ENCODE results near the gene MPIG6B.

DNA sequence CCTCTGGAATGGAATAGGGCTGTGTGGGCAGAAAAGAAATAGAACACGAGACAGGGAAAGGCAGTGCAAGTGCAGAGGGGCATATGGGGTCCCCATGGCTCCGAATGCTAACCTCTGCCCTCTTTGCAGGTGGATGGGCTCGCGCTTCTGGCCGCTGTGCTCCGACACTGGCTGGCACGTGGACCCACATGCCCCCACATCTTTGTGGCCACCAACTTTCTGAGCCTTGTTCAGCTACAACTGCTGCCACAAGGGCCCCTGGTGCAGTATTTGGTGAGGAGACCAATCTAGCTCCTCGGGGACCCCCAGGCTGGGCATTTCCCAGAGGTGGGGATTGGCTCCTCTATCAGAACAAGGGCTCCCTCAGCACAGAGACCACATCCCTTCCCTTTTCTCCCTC, 38.2 kb downstream of the MPIG6B start:
- TF ChIP-seq CTCF (conservative IDR thresholded peaks at IDR 0.05 in 1 of 2, IDR thresholded peaks at IDR 0.05 in 1 of 2; ENCODE audit: low read depth in 1 of 2, low read length in 2 of 2) (no peak), EZH2 (IDR thresholded peaks at IDR 0.05; ENCODE audit: low read length, missing control alignments) (no peak)
